SK-N-SH (cell line): Measurements from ENCODE around the gene GATC. TPM values are rescaled to one million over a fixed set of nuclear protein-coding genes. Genes with fewer than 3 reads are reported as not detected.
"Not testable (repeated sequence)": the region's sequence is repeated elsewhere in the genome, so short reads cannot be mapped to it uniquely, and the experiment has no call there.

Source experiments
- CTCF ChIA-PET: fragments of 300-600, 350-600 bp; formaldehyde crosslinking; extraction: SDS; loops from one replicate; lab custom pipeline; 2021; lab: Yijun Ruan, JAX
- POLR2A ChIA-PET: fragments of 350-600 bp; sonication (Branson Sonifier 250); formaldehyde crosslinking; extraction: SDS; loops from one replicate; lab custom pipeline; 2020; ENCODE audit warnings: antibody characterized with exemption, inconsistent platforms; lab: Yijun Ruan, JAX
- DNase-seq: peaks from one replicate; pipeline ENCODE4 v3.0.0; 2012
- H2AFZ ChIP-seq: fragments of 200-600 bp; sonication (generic); 2 replicates; pipeline ENCODE4 v1.8.1; 2016; ENCODE audit warnings: antibody characterized with exemption, mild to moderate bottlenecking, low read depth
- H3F3A ChIP-seq: fragments of 200-600 bp; sonication (generic); replicated peaks from 2 replicates; pipeline ENCODE3; 2016; ENCODE audit warnings: antibody characterized with exemption, mild to moderate bottlenecking; ENCODE audit not compliant: insufficient read depth
- H3K27ac ChIP-seq, 2 experiments: fragments of 200-500 bp in 1 of 2; fragments of 200-600 bp in 1 of 2; sonication (Bioruptor generic) in 1 of 2; sonication (generic), shearing (Covaris generic) in 1 of 2; 2 replicates each; pipeline versions ENCODE4 v1.5.1 to v1.6.1; 2014 to 2016; ENCODE audit warnings: low read depth in 2 of 2, inconsistent platforms in 1 of 2, low read length in 1 of 2, mild to moderate bottlenecking in 1 of 2, mixed read lengths in 1 of 2
- H3K27me3 ChIP-seq: fragments of 200-600 bp; sonication (generic), shearing (Covaris generic); 2 replicates; pipeline ENCODE4 v1.6.1; 2016; ENCODE audit warnings: mixed run types; ENCODE audit not compliant: insufficient read depth
- H3K36me3 ChIP-seq, 2 experiments: fragments of 200-500 bp in 1 of 2; fragments of 200-600 bp in 1 of 2; sonication (Bioruptor generic) in 1 of 2; sonication (generic) in 1 of 2; replicated peaks in 1 of 2; 2 replicates each; pipeline versions ENCODE3 to v1.5.1; 2014 to 2016; ENCODE audit warnings: low read length in 1 of 2, mild to moderate bottlenecking in 1 of 2; ENCODE audit not compliant: insufficient read depth in 2 of 2, control insufficient read depth in 1 of 2
- H3K4me1 ChIP-seq, 2 experiments: fragments of 200-500 bp in 1 of 2; fragments of 200-600 bp in 1 of 2; sonication (Bioruptor generic) in 1 of 2; sonication (generic), shearing (Covaris generic) in 1 of 2; 2 replicates each; pipeline versions ENCODE4 v1.5.1 to v1.6.1; 2014 to 2016; ENCODE audit warnings: low read depth in 1 of 2, low read length in 1 of 2, mixed run types in 1 of 2; ENCODE audit not compliant: insufficient read depth in 2 of 2, control insufficient read depth in 1 of 2
- H3K4me2 ChIP-seq: fragments of 200-600 bp; sonication (generic), shearing (Covaris generic); 2 replicates; pipeline ENCODE4 v1.6.1; 2017; ENCODE audit warnings: mixed run types
- H3K4me3 ChIP-seq, 2 experiments: fragments of 200-500 bp in 1 of 2; fragments of 200-600 bp in 1 of 2; sonication (Bioruptor generic) in 1 of 2; sonication (generic), shearing (Covaris generic) in 1 of 2; 2 replicates each; pipeline versions ENCODE4 v1.5.1 to v1.8.1; 2014 to 2016; ENCODE audit warnings: low read depth in 2 of 2, inconsistent platforms in 1 of 2, low read length in 1 of 2, mild to moderate bottlenecking in 1 of 2, mixed read lengths in 1 of 2, moderate library complexity in 1 of 2
- H3K79me2 ChIP-seq: fragments of 200-600 bp; sonication (generic); 2 replicates; pipeline ENCODE4 v1.8.1; 2017; ENCODE audit warnings: mild to moderate bottlenecking; ENCODE audit not compliant: insufficient read depth
- H3K9ac ChIP-seq: fragments of 200-600 bp; sonication (generic); 2 replicates; pipeline ENCODE4 v1.6.1; 2017; ENCODE audit warnings: mixed run types
- H3K9me2 ChIP-seq: fragments of 200-600 bp; sonication (generic); 2 replicates; pipeline ENCODE4 v1.6.1; 2017; ENCODE audit warnings: mixed run types
- H3K9me3 ChIP-seq: fragments of 200-600 bp; sonication (generic); 2 replicates; pipeline ENCODE4 v1.6.1; 2017; ENCODE audit warnings: mixed run types, mild to moderate bottlenecking, moderate library complexity
- H4K20me1 ChIP-seq: fragments of 200-600 bp; sonication (generic); 2 replicates; pipeline ENCODE4 v1.6.1; 2017; ENCODE audit warnings: mild to moderate bottlenecking, mixed run types; ENCODE audit not compliant: insufficient read depth
- CHD2 ChIP-seq: fragments of 150-350 bp; IDR thresholded peaks from 2 replicates; pipeline ENCODE4 v1.6.1; 2018; ENCODE audit warnings: low read length; ENCODE audit not compliant: partially characterized antibody
- ELF1 ChIP-seq: IDR thresholded peaks from 2 replicates; pipeline ENCODE4 v1.4.0; 2012
- FOXJ3 ChIP-seq: sonication (generic); formaldehyde crosslinking; IDR thresholded peaks from 2 replicates; pipeline ENCODE4 v1.5.1; 2020; ENCODE audit warnings: mild to moderate bottlenecking, missing genetic modification reagents
- FOXM1 ChIP-seq: IDR thresholded peaks from 2 replicates; pipeline ENCODE4 v1.4.0; 2012; ENCODE audit warnings: low read depth, mild to moderate bottlenecking
- GABPA ChIP-seq: IDR thresholded peaks from 2 replicates; pipeline ENCODE4 v1.4.0; 2012; ENCODE audit warnings: low read depth, mild to moderate bottlenecking
- GATA2 ChIP-seq: sonication (generic); formaldehyde crosslinking; IDR thresholded peaks from 2 replicates; pipeline ENCODE4 v1.5.0; 2020; ENCODE audit warnings: mild to moderate bottlenecking, missing genetic modification reagents
- MXI1 ChIP-seq: IDR thresholded peaks from 2 replicates; pipeline ENCODE4 v1.6.1; 2012; ENCODE audit warnings: mild to moderate bottlenecking, low read depth, low read length, improper control_type of control experiment
- NFIC ChIP-seq: IDR thresholded peaks from 2 replicates; pipeline ENCODE4 v1.4.0; 2012; ENCODE audit warnings: borderline replicate concordance
- NRF1 ChIP-seq: IDR thresholded peaks from 2 replicates; pipeline ENCODE4 v1.6.1; 2012; ENCODE audit warnings: low read depth, mild to moderate bottlenecking, low read length
- POLR2AphosphoS5 ChIP-seq: IDR thresholded peaks from 2 replicates; pipeline ENCODE4 v1.6.1; 2012; ENCODE audit warnings: low read depth, low read length
- RAD21 ChIP-seq: IDR thresholded peaks from 2 replicates; pipeline ENCODE4 v1.6.1; 2012; ENCODE audit warnings: mild to moderate bottlenecking, low read length
- RCOR1 ChIP-seq: fragments of 150-350 bp; IDR thresholded peaks from 2 replicates; pipeline ENCODE4 v1.6.1; 2017; ENCODE audit warnings: antibody characterized with exemption, low read length
- RXRA ChIP-seq: IDR thresholded peaks from 2 replicates; pipeline ENCODE4 v1.4.0; 2012; ENCODE audit warnings: low read depth, mild to moderate bottlenecking, borderline replicate concordance
- SMC3 ChIP-seq: IDR thresholded peaks from 2 replicates; pipeline ENCODE4 v1.6.1; 2012; ENCODE audit warnings: low read depth, low read length, improper control_type of control experiment
- WGBS: methylation state at CpG from one replicate; pipeline ENCODE4 v1.1.6; 2017; ENCODE audit warnings: low lambda C conversion rate; 5-methylcytosine and 5-hydroxymethylcytosine counted together
- polyA plus RNA-seq, 3 experiments: library from polyadenylated mRNA; depleted of rRNA; stranded (reverse); fragments of >200 nt; gene quantifications; 2 replicates each; pipeline ENCODE4 v1.2.3, GENCODE V29; 2012
- TF ChIP-seq, protein P1 (sequence below): IDR thresholded peaks from 2 replicates; pipeline ENCODE4 v1.4.0; 2012; ENCODE audit warnings: low read depth
- TF ChIP-seq, protein P2 (sequence below): fragments of 200-600 bp; sonication (generic); IDR thresholded peaks from 2 replicates; pipeline ENCODE4 v1.6.1; 2017; ENCODE audit warnings: antibody characterized with exemption, mild to moderate bottlenecking, moderate library complexity
- TF ChIP-seq, protein P3 (sequence below): IDR thresholded peaks from 2 replicates; pipeline ENCODE4 v1.4.0; 2012; ENCODE audit warnings: low read depth, borderline replicate concordance

GATC gene
- polyA plus RNA-seq, 1 of the 3 experiments (the other 2 are of a cell fraction) = 10.6 TPM

DNA sequence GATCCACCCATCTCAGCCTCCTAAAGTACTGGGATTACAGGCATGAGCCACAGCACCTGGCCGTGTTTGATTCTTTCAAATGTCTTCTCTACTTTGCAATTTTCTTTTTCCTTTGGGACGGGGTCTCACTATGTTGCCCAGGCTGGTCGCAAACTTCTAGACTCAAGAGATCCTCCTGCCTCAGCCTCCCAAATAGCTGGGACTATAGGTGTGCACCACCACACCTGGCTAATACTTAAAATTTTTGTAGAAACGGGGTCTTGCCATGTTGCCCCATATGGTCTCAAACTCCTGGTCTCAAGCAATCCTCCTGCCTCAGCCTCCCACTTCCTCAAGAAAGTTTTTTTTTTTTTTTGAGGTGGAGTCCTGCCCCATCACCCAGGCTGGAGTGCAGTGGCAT lies 1.7 kb downstream of the GATC start:
- H3K9ac ChIP-seq = no peak overlapping the region
- TF ChIP-seq MXI1 (no peak), RAD21 (no peak), ELF1 (no peak), RXRA (no peak), RCOR1 (no peak), GABPA (no peak), NRF1 (no peak), GATA2 (CRISPR knock-in tag) (no peak), POLR2AphosphoS5 (no peak), FOXM1 (no peak), NFIC (no peak), CHD2 (no peak), FOXJ3 (CRISPR knock-in tag) (no peak), SMC3 (no peak)
- TF ChIP-seq, protein P1, sequence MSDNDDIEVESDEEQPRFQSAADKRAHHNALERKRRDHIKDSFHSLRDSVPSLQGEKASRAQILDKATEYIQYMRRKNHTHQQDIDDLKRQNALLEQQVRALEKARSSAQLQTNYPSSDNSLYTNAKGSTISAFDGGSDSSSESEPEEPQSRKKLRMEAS = no peak
- TF ChIP-seq, protein P2, sequence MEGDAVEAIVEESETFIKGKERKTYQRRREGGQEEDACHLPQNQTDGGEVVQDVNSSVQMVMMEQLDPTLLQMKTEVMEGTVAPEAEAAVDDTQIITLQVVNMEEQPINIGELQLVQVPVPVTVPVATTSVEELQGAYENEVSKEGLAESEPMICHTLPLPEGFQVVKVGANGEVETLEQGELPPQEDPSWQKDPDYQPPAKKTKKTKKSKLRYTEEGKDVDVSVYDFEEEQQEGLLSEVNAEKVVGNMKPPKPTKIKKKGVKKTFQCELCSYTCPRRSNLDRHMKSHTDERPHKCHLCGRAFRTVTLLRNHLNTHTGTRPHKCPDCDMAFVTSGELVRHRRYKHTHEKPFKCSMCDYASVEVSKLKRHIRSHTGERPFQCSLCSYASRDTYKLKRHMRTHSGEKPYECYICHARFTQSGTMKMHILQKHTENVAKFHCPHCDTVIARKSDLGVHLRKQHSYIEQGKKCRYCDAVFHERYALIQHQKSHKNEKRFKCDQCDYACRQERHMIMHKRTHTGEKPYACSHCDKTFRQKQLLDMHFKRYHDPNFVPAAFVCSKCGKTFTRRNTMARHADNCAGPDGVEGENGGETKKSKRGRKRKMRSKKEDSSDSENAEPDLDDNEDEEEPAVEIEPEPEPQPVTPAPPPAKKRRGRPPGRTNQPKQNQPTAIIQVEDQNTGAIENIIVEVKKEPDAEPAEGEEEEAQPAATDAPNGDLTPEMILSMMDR = no peak
- TF ChIP-seq, protein P3, sequence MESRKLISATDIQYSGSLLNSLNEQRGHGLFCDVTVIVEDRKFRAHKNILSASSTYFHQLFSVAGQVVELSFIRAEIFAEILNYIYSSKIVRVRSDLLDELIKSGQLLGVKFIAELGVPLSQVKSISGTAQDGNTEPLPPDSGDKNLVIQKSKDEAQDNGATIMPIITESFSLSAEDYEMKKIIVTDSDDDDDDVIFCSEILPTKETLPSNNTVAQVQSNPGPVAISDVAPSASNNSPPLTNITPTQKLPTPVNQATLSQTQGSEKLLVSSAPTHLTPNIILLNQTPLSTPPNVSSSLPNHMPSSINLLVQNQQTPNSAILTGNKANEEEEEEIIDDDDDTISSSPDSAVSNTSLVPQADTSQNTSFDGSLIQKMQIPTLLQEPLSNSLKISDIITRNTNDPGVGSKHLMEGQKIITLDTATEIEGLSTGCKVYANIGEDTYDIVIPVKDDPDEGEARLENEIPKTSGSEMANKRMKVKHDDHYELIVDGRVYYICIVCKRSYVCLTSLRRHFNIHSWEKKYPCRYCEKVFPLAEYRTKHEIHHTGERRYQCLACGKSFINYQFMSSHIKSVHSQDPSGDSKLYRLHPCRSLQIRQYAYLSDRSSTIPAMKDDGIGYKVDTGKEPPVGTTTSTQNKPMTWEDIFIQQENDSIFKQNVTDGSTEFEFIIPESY = no peak
- TF ChIP-seq, all 33 proteins: peak for 0
- H3K4me3 ChIP-seq = no peak overlapping the region
- H3K79me2 ChIP-seq = peaks cover 90% of the 10 kb centered on the region
- H3K9me2 ChIP-seq = no peaks in the 10 kb centered on the region
- WGBS = 95% methylated on average over 4 of the region's 4 CpGs
- no peaks in the 10 kb centered on the region for H3K9me3 ChIP-seq
- peaks cover 0 to 9% of the 10 kb centered on the region in 2 experiments; a peak in 2 of 4 replicates for H3K4me1 ChIP-seq
- no peak overlapping the region for H2AFZ ChIP-seq
- no peak overlapping the region for H3K27ac ChIP-seq
- peaks cover 33% of the 10 kb centered on the region for H3F3A ChIP-seq
- peaks cover 18 to 56% of the 10 kb centered on the region in 2 experiments for H3K36me3 ChIP-seq
- DNase-seq = no peak
- peak overlapping the region; percentile 80 for H3K4me2 ChIP-seq
- ChIA-PET CTCF (interaction anchor here (0.6 to 1.4 kb wide), 4 partner anchors 9 to 95 kb away, joined by 3 to 8 read pairs (median 4); no protein-coding TSS in a partner anchor), POLR2A (interaction anchor here (0.7 to 1.0 kb wide), 2 partner anchors 9 to 156 kb away, joined by 3 to 5 read pairs; partner anchors contain the start of gene RNU4-2)
- no peaks in the 10 kb centered on the region for H3K27me3 ChIP-seq
- H4K20me1 ChIP-seq = peaks cover 3% of the 10 kb centered on the region; the same call in 1 of the 2 replicates

DNA sequence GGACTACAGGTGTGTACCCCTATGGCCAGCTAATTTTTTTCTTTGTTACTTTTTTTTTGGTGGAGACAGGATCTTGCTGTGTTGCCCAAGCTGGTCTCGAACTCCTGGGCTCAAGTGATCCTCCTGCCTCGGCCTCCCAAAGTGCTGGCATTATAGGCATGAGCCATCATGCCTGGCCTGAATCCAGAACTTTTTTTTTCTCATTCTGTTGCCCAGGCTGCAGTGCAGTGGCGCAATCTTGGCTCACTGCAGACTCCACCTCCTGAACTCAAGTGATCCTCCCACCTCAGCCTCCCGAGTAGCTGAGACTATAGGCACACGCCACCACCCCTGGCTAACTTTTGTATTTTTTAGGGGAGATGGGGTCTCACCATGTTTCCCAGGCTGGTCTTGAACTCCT lies 6.3 kb downstream of the GATC start:
- WGBS = 97% methylated on average over 5 of the region's 5 CpGs
- H3K9me3 ChIP-seq, H3K27ac ChIP-seq, H3K4me1 ChIP-seq, H3K4me3 ChIP-seq, DNase-seq, POLR2A ChIA-PET, H3K9me2 ChIP-seq, H3K27me3 ChIP-seq, H2AFZ ChIP-seq, H3K9ac ChIP-seq, H3K4me2 ChIP-seq: not testable (repeated sequence)
- Histone ChIP-seq H4K20me1 (peaks cover 24% of the 10 kb centered on the region), H3F3A (peaks cover 40% of the 10 kb centered on the region), H3K79me2 (peaks cover 63% of the 10 kb centered on the region), H3K36me3 (peaks cover 23 to 57% of the 10 kb centered on the region in 2 experiments)
- CTCF ChIA-PET = interaction anchor here (1.2 to 3.8 kb wide), 7 partner anchors 10 to 150 kb away, joined by 4 to 18 read pairs (median 5); partner anchors contain the start of gene SIRT4
